K562 (cell line): ENCODE data around the gene BOD1L1. TPM values are rescaled to one million over a fixed set of nuclear protein-coding genes. Genes with fewer than 3 reads are reported as not detected.

ENCODE experiments used
- RFX1 ChIP-seq: fragments of 450-650 bp; IDR thresholded peaks from 2 replicates; pipeline ENCODE4 v1.6.1; 2016; ENCODE audit warnings: mild to moderate bottlenecking, moderate library complexity
- SMARCA4 ChIP-seq: fragments of 450-650 bp; IDR thresholded peaks from 2 replicates; pipeline ENCODE4 v1.6.1; 2016
- SMARCA5 ChIP-seq: fragments of 450-650 bp; IDR thresholded peaks from 2 replicates; pipeline ENCODE4 v1.6.1; 2016
- U2AF2 ChIP-seq: fragments of 200-400 bp; formaldehyde crosslinking; optimal IDR thresholded peaks from 2 replicates; pipeline ENCODE3; 2017; ENCODE audit warnings: low read depth, mild to moderate bottlenecking, low read length
- polyA plus RNA-seq, 8 experiments: library from polyadenylated mRNA; depleted of rRNA in 4 of 8; stranded (reverse) in 5 of 8; unstranded in 3 of 8; fragments of >200 nt; fragmentation: Nextera tagmentation in 2 of 8; fragmentation: Illumina TruSeq in 1 of 8; extraction: Ambion mirVana in 2 of 8; extraction: Trizol in 1 of 8; gene quantifications; 2 replicates each; pipeline versions ENCODE4 v1.2.1 to v1.2.3, GENCODE V29; 2011 to 2014; ENCODE audit warnings: inconsistent platforms in 1 of 8, missing spikeins in 1 of 8
- total RNA-seq, 7 experiments: library from RNA; depleted of rRNA in 6 of 7; stranded (reverse); fragments of >200 nt in 6 of 7; fragmentation: Illumina TruSeq in 2 of 7; extraction: Trizol in 2 of 7; gene quantifications; 2 replicates each; pipeline versions ENCODE4 v1.2.1 to v1.2.3, GENCODE V29; 2011 to 2021; ENCODE audit warnings: low replicate concordance in 1 of 7
- TF ChIP-seq, protein P1 (sequence below): sonication (generic); formaldehyde crosslinking; IDR thresholded peaks from 2 replicates; pipeline ENCODE4 v1.8.0; 2022; ENCODE audit warnings: mild to moderate bottlenecking, missing genetic modification reagents
- TF ChIP-seq, protein P2 (sequence below), 2 experiments: fragments of 450-650 bp in 1 of 2; sonication (generic) in 1 of 2; formaldehyde crosslinking; conservative IDR thresholded peaks; 2 replicates each; pipeline versions ENCODE4 v1.4.0 to v1.8.1; 2020 to 2022; ENCODE audit warnings: mild to moderate bottlenecking in 1 of 2, missing genetic modification reagents in 1 of 2
- TF ChIP-seq, protein P3 (sequence below), 2 experiments: fragments of 450-650 bp; IDR thresholded peaks; 2 replicates each; pipeline ENCODE4 v1.6.1; 2016
- TF ChIP-seq, protein P4 (sequence below): fragments of 250-450 bp; sonication (Bioruptor Pico); IDR thresholded peaks from 2 replicates; pipeline ENCODE4 v1.4.0; 2020
- TF ChIP-seq, protein P5 (sequence below), 2 experiments: fragments of 450-650 bp; formaldehyde crosslinking in 1 of 2; IDR thresholded peaks; 2 replicates each; pipeline versions ENCODE4 v1.4.0 to v1.6.1; 2014 to 2020; ENCODE audit warnings: mild to moderate bottlenecking in 2 of 2, borderline replicate concordance in 1 of 2, low read depth in 1 of 2
- TF ChIP-seq, protein P6 (sequence below): fragments of 250-450 bp; sonication (Bioruptor Pico); IDR thresholded peaks from 2 replicates; pipeline ENCODE4 v1.5.0; 2020; ENCODE audit warnings: mild to moderate bottlenecking, borderline replicate concordance

BOD1L1 gene
- total and polyA plus RNA-seq, 9 of the 15 experiments (the other 6 are each of a cell fraction or from before 2014, with no cell fraction given), result 4.8 to 23.2 (median 17.7) TPM

DNA sequence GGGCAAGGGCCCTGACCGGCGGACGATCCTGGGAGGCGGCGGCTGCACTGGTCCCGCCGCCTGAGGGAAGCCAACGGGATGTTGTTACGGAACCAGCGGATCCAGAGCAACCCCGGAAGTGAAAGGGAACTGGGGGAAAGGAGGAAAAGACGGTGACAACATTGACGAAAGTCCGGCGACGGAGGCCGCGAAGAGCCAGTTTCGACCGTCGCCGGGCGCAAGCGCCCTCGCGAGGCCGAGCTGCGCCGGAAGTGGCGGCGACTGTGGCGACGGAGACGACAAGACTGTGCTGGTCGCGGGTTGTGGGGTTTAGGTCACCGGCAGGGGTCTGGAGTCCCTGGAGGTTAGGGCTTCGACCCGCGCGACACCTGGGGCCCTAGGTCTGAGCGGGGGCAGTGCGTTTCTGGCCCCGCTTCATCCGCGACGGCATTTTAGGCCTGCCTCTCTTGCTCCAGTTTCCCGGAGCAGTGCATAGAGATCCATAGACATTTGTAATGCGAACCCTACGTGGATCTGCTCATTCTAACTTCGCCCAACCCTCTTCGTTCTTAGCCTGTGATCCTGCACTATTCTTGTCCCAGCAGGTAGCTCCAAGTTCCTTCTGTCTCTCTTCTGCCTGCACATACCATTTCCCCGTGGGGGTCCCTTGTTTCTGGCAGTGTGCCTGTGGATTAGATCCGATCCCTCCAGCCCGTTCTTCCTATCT, at the start of gene BOD1L1 (continued):
- TF ChIP-seq, protein P1, sequence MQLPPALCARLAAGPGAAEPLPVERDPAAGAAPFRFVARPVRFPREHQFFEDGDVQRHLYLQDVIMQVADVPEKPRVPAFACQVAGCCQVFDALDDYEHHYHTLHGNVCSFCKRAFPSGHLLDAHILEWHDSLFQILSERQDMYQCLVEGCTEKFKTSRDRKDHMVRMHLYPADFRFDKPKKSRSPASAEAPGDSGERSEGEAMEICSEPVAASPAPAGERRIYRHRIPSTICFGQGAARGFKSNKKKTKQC (CRISPR knock-in tag), result peak; percentile 63; the same call in 1 of the 2 replicates
- TF ChIP-seq, protein P2, sequence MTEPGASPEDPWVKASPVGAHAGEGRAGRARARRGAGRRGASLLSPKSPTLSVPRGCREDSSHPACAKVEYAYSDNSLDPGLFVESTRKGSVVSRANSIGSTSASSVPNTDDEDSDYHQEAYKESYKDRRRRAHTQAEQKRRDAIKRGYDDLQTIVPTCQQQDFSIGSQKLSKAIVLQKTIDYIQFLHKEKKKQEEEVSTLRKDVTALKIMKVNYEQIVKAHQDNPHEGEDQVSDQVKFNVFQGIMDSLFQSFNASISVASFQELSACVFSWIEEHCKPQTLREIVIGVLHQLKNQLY (CRISPR knock-in tag; conservative IDR thresholded peaks at IDR 0.05), result no peak
- TF ChIP-seq SMARCA5, result peak; percentile 43; the same call in 1 of the 2 replicates
- TF ChIP-seq, protein P3, sequence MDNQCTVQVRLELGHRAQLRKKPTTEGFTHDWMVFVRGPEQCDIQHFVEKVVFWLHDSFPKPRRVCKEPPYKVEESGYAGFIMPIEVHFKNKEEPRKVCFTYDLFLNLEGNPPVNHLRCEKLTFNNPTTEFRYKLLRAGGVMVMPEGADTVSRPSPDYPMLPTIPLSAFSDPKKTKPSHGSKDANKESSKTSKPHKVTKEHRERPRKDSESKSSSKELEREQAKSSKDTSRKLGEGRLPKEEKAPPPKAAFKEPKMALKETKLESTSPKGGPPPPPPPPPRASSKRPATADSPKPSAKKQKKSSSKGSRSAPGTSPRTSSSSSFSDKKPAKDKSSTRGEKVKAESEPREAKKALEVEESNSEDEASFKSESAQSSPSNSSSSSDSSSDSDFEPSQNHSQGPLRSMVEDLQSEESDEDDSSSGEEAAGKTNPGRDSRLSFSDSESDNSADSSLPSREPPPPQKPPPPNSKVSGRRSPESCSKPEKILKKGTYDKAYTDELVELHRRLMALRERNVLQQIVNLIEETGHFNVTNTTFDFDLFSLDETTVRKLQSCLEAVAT (IDR thresholded peaks at IDR 0.05), result 0 out of 4 replicates have a peak, but pooled peaks of 1 of the 2 experiments have one; percentile 40
- TF ChIP-seq, protein P4, sequence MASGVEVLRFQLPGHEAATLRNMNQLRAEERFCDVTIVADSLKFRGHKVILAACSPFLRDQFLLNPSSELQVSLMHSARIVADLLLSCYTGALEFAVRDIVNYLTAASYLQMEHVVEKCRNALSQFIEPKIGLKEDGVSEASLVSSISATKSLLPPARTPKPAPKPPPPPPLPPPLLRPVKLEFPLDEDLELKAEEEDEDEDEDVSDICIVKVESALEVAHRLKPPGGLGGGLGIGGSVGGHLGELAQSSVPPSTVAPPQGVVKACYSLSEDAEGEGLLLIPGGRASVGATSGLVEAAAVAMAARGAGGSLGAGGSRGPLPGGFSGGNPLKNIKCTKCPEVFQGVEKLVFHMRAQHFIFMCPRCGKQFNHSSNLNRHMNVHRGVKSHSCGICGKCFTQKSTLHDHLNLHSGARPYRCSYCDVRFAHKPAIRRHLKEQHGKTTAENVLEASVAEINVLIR, result peak; percentile 90
- TF ChIP-seq, protein P5, sequence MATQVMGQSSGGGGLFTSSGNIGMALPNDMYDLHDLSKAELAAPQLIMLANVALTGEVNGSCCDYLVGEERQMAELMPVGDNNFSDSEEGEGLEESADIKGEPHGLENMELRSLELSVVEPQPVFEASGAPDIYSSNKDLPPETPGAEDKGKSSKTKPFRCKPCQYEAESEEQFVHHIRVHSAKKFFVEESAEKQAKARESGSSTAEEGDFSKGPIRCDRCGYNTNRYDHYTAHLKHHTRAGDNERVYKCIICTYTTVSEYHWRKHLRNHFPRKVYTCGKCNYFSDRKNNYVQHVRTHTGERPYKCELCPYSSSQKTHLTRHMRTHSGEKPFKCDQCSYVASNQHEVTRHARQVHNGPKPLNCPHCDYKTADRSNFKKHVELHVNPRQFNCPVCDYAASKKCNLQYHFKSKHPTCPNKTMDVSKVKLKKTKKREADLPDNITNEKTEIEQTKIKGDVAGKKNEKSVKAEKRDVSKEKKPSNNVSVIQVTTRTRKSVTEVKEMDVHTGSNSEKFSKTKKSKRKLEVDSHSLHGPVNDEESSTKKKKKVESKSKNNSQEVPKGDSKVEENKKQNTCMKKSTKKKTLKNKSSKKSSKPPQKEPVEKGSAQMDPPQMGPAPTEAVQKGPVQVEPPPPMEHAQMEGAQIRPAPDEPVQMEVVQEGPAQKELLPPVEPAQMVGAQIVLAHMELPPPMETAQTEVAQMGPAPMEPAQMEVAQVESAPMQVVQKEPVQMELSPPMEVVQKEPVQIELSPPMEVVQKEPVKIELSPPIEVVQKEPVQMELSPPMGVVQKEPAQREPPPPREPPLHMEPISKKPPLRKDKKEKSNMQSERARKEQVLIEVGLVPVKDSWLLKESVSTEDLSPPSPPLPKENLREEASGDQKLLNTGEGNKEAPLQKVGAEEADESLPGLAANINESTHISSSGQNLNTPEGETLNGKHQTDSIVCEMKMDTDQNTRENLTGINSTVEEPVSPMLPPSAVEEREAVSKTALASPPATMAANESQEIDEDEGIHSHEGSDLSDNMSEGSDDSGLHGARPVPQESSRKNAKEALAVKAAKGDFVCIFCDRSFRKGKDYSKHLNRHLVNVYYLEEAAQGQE (IDR thresholded peaks at IDR 0.05; ENCODE audit: borderline replicate concordance), result no peak
- TF ChIP-seq, protein P5 (CRISPR knock-in tag; IDR thresholded peaks at IDR 0.05; ENCODE audit: low read depth), result no peak
- 0 out of 2 replicates have a peak, but pooled peaks have one; percentile 48 for TF ChIP-seq SMARCA4
- TF ChIP-seq, protein P6, sequence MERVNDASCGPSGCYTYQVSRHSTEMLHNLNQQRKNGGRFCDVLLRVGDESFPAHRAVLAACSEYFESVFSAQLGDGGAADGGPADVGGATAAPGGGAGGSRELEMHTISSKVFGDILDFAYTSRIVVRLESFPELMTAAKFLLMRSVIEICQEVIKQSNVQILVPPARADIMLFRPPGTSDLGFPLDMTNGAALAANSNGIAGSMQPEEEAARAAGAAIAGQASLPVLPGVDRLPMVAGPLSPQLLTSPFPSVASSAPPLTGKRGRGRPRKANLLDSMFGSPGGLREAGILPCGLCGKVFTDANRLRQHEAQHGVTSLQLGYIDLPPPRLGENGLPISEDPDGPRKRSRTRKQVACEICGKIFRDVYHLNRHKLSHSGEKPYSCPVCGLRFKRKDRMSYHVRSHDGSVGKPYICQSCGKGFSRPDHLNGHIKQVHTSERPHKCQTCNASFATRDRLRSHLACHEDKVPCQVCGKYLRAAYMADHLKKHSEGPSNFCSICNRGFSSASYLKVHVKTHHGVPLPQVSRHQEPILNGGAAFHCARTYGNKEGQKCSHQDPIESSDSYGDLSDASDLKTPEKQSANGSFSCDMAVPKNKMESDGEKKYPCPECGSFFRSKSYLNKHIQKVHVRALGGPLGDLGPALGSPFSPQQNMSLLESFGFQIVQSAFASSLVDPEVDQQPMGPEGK (CRISPR knock-in tag), result no peak
- no peak for TF ChIP-seq U2AF2
- TF ChIP-seq RFX1, result no peak
